OCI-M2 (cell line): ENCODE measurements around the gene MIEN1.
"Not testable (repeated sequence)": the region's sequence is repeated elsewhere in the genome, so short reads cannot be mapped to it uniquely, and the experiment has no call there.

Experiments
- DNase-seq: peaks from one replicate; lab custom pipeline; 2025; ENCODE audit not compliant: unreplicated experiment; lab: John Stamatoyannopoulos, UW

MIEN1 gene

GRCh38 chr17:39742126-39742855 is 12.0 kb upstream of the MIEN1 start:
- no peak for DNase-seq

- DNase-seq: no peak
Observed at GRCh38 chr17:39740357-39741111, 10.2 kb upstream of the MIEN1 start.

GRCh38 chr17:39739885-39740356 is 9.6 kb upstream of the MIEN1 start:
- no peak for DNase-seq

GRCh38 chr17:39738983-39739884 is 8.9 kb upstream of the MIEN1 start:
- DNase-seq: no peak

- no peak for DNase-seq
Observed at GRCh38 chr17:39738568-39738901, 8.2 kb upstream of the MIEN1 start.

GRCh38 chr17:39737760-39738567 is 7.6 kb upstream of the MIEN1 start, which contains the start of gene GRB7:
GRB7 (plus strand) TSS chr17:39737938; CDS start chr17:39742302, 4,364 bp downstream.
- DNase-seq: no peak

GRCh38 chr17:39737206-39737759 is 7.0 kb upstream of the MIEN1 start:
- DNase-seq: no peak

- no peak for DNase-seq
Observed at GRCh38 chr17:39736319-39737165, 6.2 kb upstream of the MIEN1 start.

- DNase-seq: no peak
Observed at GRCh38 chr17:39735882-39736281, 5.5 kb upstream of the MIEN1 start.

GRCh38 chr17:39732586-39732985 is 2.3 kb upstream of the MIEN1 start:
- DNase-seq: no peak

GRCh38 chr17:39729280-39729851 is 966 bp downstream of the MIEN1 start:
- DNase-seq: no peak

- DNase-seq: no peak
Observed at GRCh38 chr17:39727556-39727955, 2.8 kb downstream of the MIEN1 start.

- DNase-seq: no peak
Observed at GRCh38 chr17:39726617-39727016, 3.7 kb downstream of the MIEN1 start.

- DNase-seq: not testable (repeated sequence)
Observed at GRCh38 chr17:39725923-39726322, 4.4 kb downstream of the MIEN1 start.

GRCh38 chr17:39724731-39725130 is 5.6 kb downstream of the MIEN1 start:
- DNase-seq: no peak

- DNase-seq: no peak
Observed at GRCh38 chr17:39722965-39723848, 7.1 kb downstream of the MIEN1 start.

- no peak for DNase-seq
Observed at GRCh38 chr17:39722104-39722503, 8.2 kb downstream of the MIEN1 start.
